Sigmoid colon (tissue), 7 donors: ENCODE results near the gene SUGCT. TPM values are rescaled to one million over a fixed set of nuclear protein-coding genes. Genes with fewer than 3 reads are reported as not detected.

Source experiments
- DNase-seq: peaks from one replicate; pipeline ENCODE4 v3.0.0-alpha.2; 2019
- H3K27ac ChIP-seq, 4 donors: fragments of 200-600 bp; sonication (generic); one replicate each; pipeline ENCODE4 v1.5.1; 2016 to 2019; ENCODE audit warnings: mild to moderate bottlenecking in 1 of 4
- H3K27me3 ChIP-seq, 3 donors: fragments of 200-600 bp; sonication (generic); one replicate each; pipeline ENCODE4 v1.5.1; 2019; ENCODE audit warnings: mild to moderate bottlenecking in 1 of 3
- H3K36me3 ChIP-seq, 4 donors: fragments of 200-600 bp; sonication (generic); one replicate each; pipeline ENCODE4 v1.5.1; 2016 to 2019
- H3K4me1 ChIP-seq, 4 donors: fragments of 200-600 bp; sonication (generic); one replicate each; pipeline ENCODE4 v1.5.1; 2017 to 2019
- H3K4me3 ChIP-seq, 4 donors: fragments of 200-600 bp; sonication (generic); one replicate each; pipeline ENCODE4 v1.5.1; 2017 to 2019; ENCODE audit warnings: mild to moderate bottlenecking in 2 of 4, moderate library complexity in 1 of 4
- H3K9me3 ChIP-seq, 4 donors: fragments of 200-600 bp in 3 of 4; sonication (generic) in 3 of 4; one replicate each; pipeline versions ENCODE4 v1.5.1 to v1.6.1; 2013 to 2019
- EP300 ChIP-seq, 4 donors: sonication (generic); formaldehyde crosslinking; IDR thresholded peaks; one replicate each; pipeline ENCODE4 v1.6.1; 2017; ENCODE audit warnings: antibody characterized with exemption in 4 of 4
- POLR2A ChIP-seq, 2 donors: fragments of 450-650 bp; IDR thresholded peaks; one replicate each; pipeline ENCODE4 v1.6.1; 2016; ENCODE audit warnings: antibody characterized with exemption in 2 of 2, mild to moderate bottlenecking in 2 of 2, moderate library complexity in 2 of 2
- POLR2AphosphoS5 ChIP-seq, 4 donors: sonication (generic); formaldehyde crosslinking; IDR thresholded peaks; one replicate each; pipeline ENCODE4 v1.6.1; 2017; ENCODE audit warnings: antibody characterized with exemption in 4 of 4
- WGBS, 2 donors: extraction: QIAGEN DNeasy Blood & Tissue Kit; methylation state at CpG; one replicate each; pipeline ENCODE4 v1.1.7; 2013; 5-methylcytosine and 5-hydroxymethylcytosine counted together
- intact Hi-C: fragments of 100-400 bp; cut with DNase I; formaldehyde crosslinking; loops from one replicate; pipeline ENCODE4 v1.15.1; 2023
- polyA plus RNA-seq, 3 donors: library from polyadenylated mRNA; stranded (reverse); fragments of 200-250 nt; gene quantifications; one replicate each; pipeline ENCODE4 v1.2.3, GENCODE V29; 2013
- small RNA-seq, 3 donors: library from RNA; depleted of rRNA; stranded (forward); fragments of <200 nt; gene quantifications; one replicate each; pipeline ENCODE3, GENCODE V24; 2016
- total RNA-seq, 4 donors: library from RNA; depleted of rRNA; stranded (reverse); fragments of >200 nt; gene quantifications; one replicate each; pipeline ENCODE4 v1.1.0, GENCODE V29; 2016
- TF ChIP-seq, protein P1 (sequence below), 4 experiments: fragments of 450-650 bp in 3 of 4; fragments of 200-600 bp in 1 of 4; IDR thresholded peaks; one replicate each; pipeline ENCODE4 v1.5.1; 2016 to 2019; ENCODE audit warnings: antibody characterized with exemption in 4 of 4, mild to moderate bottlenecking in 3 of 4, moderate library complexity in 2 of 4
- donor health status: healthy with polysubstance abuse.
- donor health status: Bipolar disorder and iron deficiency.
- donor health status: healthy.

The SUGCT gene
- total and polyA plus RNA-seq, 7 donors = 2.3 to 25.9 (median 6.3) TPM

DNA sequence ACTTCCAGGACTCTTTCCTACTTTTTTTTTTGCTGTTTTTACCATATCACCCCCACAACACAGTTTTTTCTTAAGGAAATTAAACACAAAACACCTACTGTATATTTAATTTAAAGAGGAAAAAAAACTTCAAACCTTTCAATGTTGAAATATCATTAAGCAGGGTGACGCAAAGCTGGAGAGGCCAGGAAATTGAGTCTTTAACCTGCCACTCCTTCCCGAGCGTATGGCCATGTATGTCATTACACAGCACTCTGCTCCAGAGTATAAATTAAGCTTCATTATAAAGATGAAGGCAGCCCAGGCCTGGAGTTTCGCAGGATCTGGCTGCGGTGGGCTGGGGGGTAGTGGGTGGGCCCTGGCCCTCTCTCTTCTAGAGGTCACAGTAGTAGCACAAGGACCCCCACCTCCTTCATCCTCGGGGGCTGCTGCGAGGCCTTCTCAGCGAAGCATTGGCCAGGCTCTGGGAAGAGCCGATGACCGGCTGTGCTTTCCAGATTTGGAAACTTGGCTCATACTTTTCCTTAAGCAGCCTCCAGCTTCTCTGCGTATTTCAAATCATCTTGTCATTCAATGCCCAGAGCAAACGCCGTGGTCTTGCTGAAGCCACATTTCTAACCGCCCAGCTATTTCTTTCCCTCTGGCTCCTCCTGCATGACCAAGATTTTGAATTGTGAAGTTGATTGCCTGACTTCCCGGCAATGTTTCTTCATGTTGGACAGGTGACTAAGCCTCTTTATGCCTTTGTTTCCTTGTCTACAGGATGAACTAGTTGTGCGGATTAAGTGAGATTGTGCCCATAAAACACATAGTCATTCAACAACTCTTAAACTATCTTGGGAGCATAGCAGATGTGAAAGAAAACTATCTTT lies 765.1 kb downstream of the SUGCT start:
- H3K4me1 ChIP-seq = peaks cover 0 to 28% (median 22%) of the 10 kb centered on the region in 4 donors
- intact Hi-C loops = loop anchor here (5.0 to 10.0 kb wide), 2 partner anchors 87 to 805 kb away; partner anchors contain the start of gene INHBA
- H3K27ac ChIP-seq = peak overlapping the region; percentile 57 to 81 (median 68)
- 84 to 89% methylated on average over 16 of the region's 16 CpGs for WGBS, 2 donors
- no peaks in the 10 kb centered on the region for H3K27me3 ChIP-seq
- TF ChIP-seq POLR2AphosphoS5 (IDR thresholded peaks at IDR 0.05) (no peak), EP300 (IDR thresholded peaks at IDR 0.05) (no peak), POLR2A (IDR thresholded peaks at IDR 0.05) (no peak)
- TF ChIP-seq, protein P1, sequence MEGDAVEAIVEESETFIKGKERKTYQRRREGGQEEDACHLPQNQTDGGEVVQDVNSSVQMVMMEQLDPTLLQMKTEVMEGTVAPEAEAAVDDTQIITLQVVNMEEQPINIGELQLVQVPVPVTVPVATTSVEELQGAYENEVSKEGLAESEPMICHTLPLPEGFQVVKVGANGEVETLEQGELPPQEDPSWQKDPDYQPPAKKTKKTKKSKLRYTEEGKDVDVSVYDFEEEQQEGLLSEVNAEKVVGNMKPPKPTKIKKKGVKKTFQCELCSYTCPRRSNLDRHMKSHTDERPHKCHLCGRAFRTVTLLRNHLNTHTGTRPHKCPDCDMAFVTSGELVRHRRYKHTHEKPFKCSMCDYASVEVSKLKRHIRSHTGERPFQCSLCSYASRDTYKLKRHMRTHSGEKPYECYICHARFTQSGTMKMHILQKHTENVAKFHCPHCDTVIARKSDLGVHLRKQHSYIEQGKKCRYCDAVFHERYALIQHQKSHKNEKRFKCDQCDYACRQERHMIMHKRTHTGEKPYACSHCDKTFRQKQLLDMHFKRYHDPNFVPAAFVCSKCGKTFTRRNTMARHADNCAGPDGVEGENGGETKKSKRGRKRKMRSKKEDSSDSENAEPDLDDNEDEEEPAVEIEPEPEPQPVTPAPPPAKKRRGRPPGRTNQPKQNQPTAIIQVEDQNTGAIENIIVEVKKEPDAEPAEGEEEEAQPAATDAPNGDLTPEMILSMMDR (IDR thresholded peaks at IDR 0.05) = no peak
- peak overlapping the region in 2 of 4 donors; percentile 3 to 27 for H3K4me3 ChIP-seq
- H3K9me3 ChIP-seq = peaks cover 0 to 3% (median 0%) of the 10 kb centered on the region in 4 donors
- H3K36me3 ChIP-seq = no peaks in the 10 kb centered on the region
- peak; percentile 77 for DNase-seq

DNA sequence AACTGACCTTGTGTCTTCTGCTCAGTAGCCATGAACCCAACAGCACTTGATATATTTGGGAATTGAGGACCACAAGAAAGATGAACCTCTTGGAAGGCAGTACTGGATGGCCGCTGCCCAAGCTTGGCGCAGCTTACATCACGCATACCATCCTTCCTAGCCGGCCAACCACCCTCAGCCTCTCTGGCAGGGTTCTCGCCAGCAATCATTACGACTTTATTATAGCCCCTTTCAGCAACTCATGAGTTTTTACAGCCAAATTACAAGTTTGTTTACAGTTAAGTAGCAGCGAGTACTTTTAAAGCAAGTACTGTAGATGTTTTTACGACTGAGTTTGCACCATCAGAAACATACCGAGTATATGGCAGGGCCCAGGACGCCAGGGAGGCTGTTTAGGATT lies 769.1 kb downstream of the SUGCT start:
- no peaks in the 10 kb centered on the region for H3K27me3 ChIP-seq
- intact Hi-C loops = loop anchor here (5.0 to 10.0 kb wide), 2 partner anchors 83 to 801 kb away; partner anchors contain the start of gene INHBA
- H3K4me1 ChIP-seq = peaks cover 0 to 24% (median 20%) of the 10 kb centered on the region in 4 donors
- no peaks in the 10 kb centered on the region for H3K9me3 ChIP-seq
- H3K4me3 ChIP-seq = no peak overlapping the region
- DNase-seq = peak; percentile 91
- WGBS, 2 donors = 32 to 60% methylated on average over 10 of the region's 10 CpGs
- no peaks in the 10 kb centered on the region for H3K36me3 ChIP-seq
- H3K27ac ChIP-seq = peak overlapping the region in 3 of 4 donors; percentile 48 to 76 (median 60)
- TF ChIP-seq EP300 (IDR thresholded peaks at IDR 0.05) (peak; percentile 76 to 89 (median 84)), POLR2AphosphoS5 (IDR thresholded peaks at IDR 0.05) (peak; percentile 79 to 88 (median 84)), POLR2A (IDR thresholded peaks at IDR 0.05) (no peak)
- TF ChIP-seq, protein P1 (IDR thresholded peaks at IDR 0.05) = no peak

DNA sequence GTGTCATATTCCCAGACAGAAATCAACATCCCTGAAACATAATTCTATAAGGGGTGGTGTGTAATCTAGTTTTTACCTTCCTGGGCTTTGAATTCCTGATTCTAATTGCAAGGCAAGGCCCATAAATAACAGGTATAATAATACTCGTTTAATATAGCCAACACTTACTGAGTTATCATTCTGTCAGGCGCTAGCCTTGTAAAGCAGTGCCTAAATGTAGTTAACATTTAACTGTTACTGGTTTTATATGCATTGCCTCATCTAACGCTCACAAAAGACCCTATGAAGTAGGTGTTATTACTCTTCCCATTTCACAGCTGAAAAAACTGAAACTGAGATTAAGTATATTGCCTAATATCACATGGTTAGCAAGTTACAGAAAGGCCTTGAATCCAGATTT lies 772.5 kb downstream of the SUGCT start:
- H3K27ac ChIP-seq = no peak overlapping the region
- no peaks in the 10 kb centered on the region for H3K9me3 ChIP-seq
- TF ChIP-seq POLR2AphosphoS5 (IDR thresholded peaks at IDR 0.05) (no peak), EP300 (IDR thresholded peaks at IDR 0.05) (no peak), POLR2A (IDR thresholded peaks at IDR 0.05) (no peak)
- TF ChIP-seq, protein P1 (IDR thresholded peaks at IDR 0.05) = no peak
- no peaks in the 10 kb centered on the region for H3K36me3 ChIP-seq
- intact Hi-C loops = loop anchor here (10.0 kb wide), 1 partner anchor 798 kb away; the partner anchor contains the start of gene INHBA
- DNase-seq = no peak
- peaks cover 2 to 13% (median 9%) of the 10 kb centered on the region in 4 donors for H3K4me1 ChIP-seq
- no peak overlapping the region for H3K4me3 ChIP-seq
- no peaks in the 10 kb centered on the region for H3K27me3 ChIP-seq
- 18 to 63% methylated on average over 3 of the region's 3 CpGs for WGBS, 2 donors

- TF ChIP-seq, protein P1 (IDR thresholded peaks at IDR 0.05) = no peak
- TF ChIP-seq POLR2A (IDR thresholded peaks at IDR 0.05) (no peak), EP300 (IDR thresholded peaks at IDR 0.05) (no peak), POLR2AphosphoS5 (IDR thresholded peaks at IDR 0.05) (no peak)
- WGBS, 2 donors = 92% methylated on average over 10 of the region's 10 CpGs
- Histone ChIP-seq H3K9me3 (no peaks in the 10 kb centered on the region), H3K4me1 (peaks cover 0 to 2% (median 1%) of the 10 kb centered on the region in 4 donors), H3K4me3 (no peak overlapping the region), H3K36me3 (no peaks in the 10 kb centered on the region), H3K27ac (peak overlapping the region in 1 of 4 donors; percentile 53), H3K27me3 (no peaks in the 10 kb centered on the region)
- DNase-seq = no peak
- intact Hi-C loops = loop anchor here (10.0 kb wide), 1 partner anchor 795 kb away; the partner anchor contains the start of gene INHBA
Measured at GRCh38 chr7:40909346-40909980, 774.7 kb downstream of the SUGCT start.

Small RNA genes lying within 50 kb of the gene (small RNA-seq; reads per million reads assigned to genes)
- 0 reads per million in 3 donors for gene AC006023.1
- 0 reads per million in 3 donors for gene AC006023.2

Other genes starting within 250 kb of the SUGCT start
- gene CDK13, start 184.7 kb upstream of the SUGCT start, total RNA-seq = 10 to 100 TPM; 63.8 to 80.0 (median 71.6) TPM
- 10 to 100 TPM in 2 of 3 donors, 1 to 10 TPM in 1; 8.4 to 20.8 (median 13.2) TPM for gene CDK13, start 184.7 kb upstream of the SUGCT start, polyA plus RNA-seq
- 10 to 100 TPM; 26.9 to 43.1 (median 31.8) TPM for gene MPLKIP, start 383 bp upstream of the SUGCT start, total RNA-seq
- 10 to 100 TPM; 46.3 to 70.5 (median 54.7) TPM for gene MPLKIP, start 383 bp upstream of the SUGCT start, polyA plus RNA-seq